K562 (cell line): Measurements from ENCODE around the gene TMEM107. TPM values are rescaled to one million over a fixed set of nuclear protein-coding genes. Genes with fewer than 3 reads are reported as not detected.
A peak's percentile ranks its signal among the peaks of the same experiment; 100 is the strongest.

Experiments used
- BCOR ChIP-seq: fragments of 450-650 bp; IDR thresholded peaks from 2 replicates; pipeline ENCODE4 v1.6.1; 2016
- BRD9 ChIP-seq: fragments of 450-650 bp; IDR thresholded peaks from 2 replicates; pipeline ENCODE4 v1.6.1; 2018; ENCODE audit warnings: low read depth; ENCODE audit not compliant: partially characterized antibody
- E2F5 ChIP-seq: sonication (generic); formaldehyde crosslinking; IDR thresholded peaks from 2 replicates; pipeline ENCODE4 v1.8.0; 2022; ENCODE audit warnings: mild to moderate bottlenecking, missing genetic modification reagents
- EGR1 ChIP-seq: fragments of 450-650 bp; conservative IDR thresholded peaks from 2 replicates; pipeline ENCODE4 v1.6.1; 2017; ENCODE audit warnings: mild to moderate bottlenecking
- ESRRB ChIP-seq: fragments of 250-450 bp; sonication (Bioruptor Pico); IDR thresholded peaks from 2 replicates; pipeline ENCODE4 v1.5.0; 2020; ENCODE audit warnings: mild to moderate bottlenecking, moderate library complexity, borderline replicate concordance
- HES1 ChIP-seq: fragments of 450-650 bp; IDR thresholded peaks from 2 replicates; pipeline ENCODE4 v1.6.1; 2016; ENCODE audit warnings: low read depth, mild to moderate bottlenecking, moderate library complexity
- JUND ChIP-seq, 2 experiments: IDR thresholded peaks; 2 replicates in 1 of 2; 3 replicates in 1 of 2; pipeline ENCODE4 v1.6.1; 2011; ENCODE audit warnings: borderline replicate concordance in 2 of 2, low read depth in 2 of 2, low read length in 2 of 2, improper control_type of control experiment in 1 of 2, missing biosample characterization in 1 of 2, missing genetic modification characterization in 1 of 2, missing genetic modification reagents in 1 of 2
- MCM5 ChIP-seq: fragments of 450-650 bp; IDR thresholded peaks from 2 replicates; pipeline ENCODE4 v1.6.1; 2016; ENCODE audit warnings: low read depth
- PHTF2 ChIP-seq: fragments of 250-450 bp; sonication (Bioruptor Pico); IDR thresholded peaks from 2 replicates; pipeline ENCODE4 v1.5.0; 2021; ENCODE audit warnings: mild to moderate bottlenecking
- PRPF4 ChIP-seq: fragments of 200-400 bp; formaldehyde crosslinking; IDR thresholded peaks from one replicate; pipeline ENCODE4 v1.6.1; 2017; ENCODE audit warnings: low read length, low read depth, mild to moderate bottlenecking; ENCODE audit not compliant: insufficient read depth, poor library complexity, severe bottlenecking
- SIRT6 ChIP-seq: IDR thresholded peaks from one replicate; pipeline ENCODE4 v1.6.1; 2012; ENCODE audit warnings: low read depth, mild to moderate bottlenecking, control low read depth, inconsistent platforms, low read length, moderate library complexity
- SMARCA4 ChIP-seq: fragments of 450-650 bp; IDR thresholded peaks from 2 replicates; pipeline ENCODE4 v1.6.1; 2016
- SMC3 ChIP-seq: conservative IDR thresholded peaks from 2 replicates; pipeline ENCODE4 v1.6.1; 2011; ENCODE audit warnings: low read depth, low read length, improper control_type of control experiment; ENCODE audit not compliant: insufficient read depth
- THAP12 ChIP-seq: fragments of 250-450 bp; sonication (Bioruptor Pico); IDR thresholded peaks from 2 replicates; pipeline ENCODE4 v1.9.0; 2021; ENCODE audit warnings: mild to moderate bottlenecking, inconsistent platforms
- ZKSCAN3 ChIP-seq: fragments of 250-450 bp; sonication (Bioruptor Pico); IDR thresholded peaks from 2 replicates; pipeline ENCODE4 v1.4.0; 2020
- ZNF347 ChIP-seq: fragments of 450-650 bp; formaldehyde crosslinking; IDR thresholded peaks from 2 replicates; pipeline ENCODE4 v1.4.0; 2020; ENCODE audit warnings: low read depth, mild to moderate bottlenecking, moderate library complexity
- ZNF717 ChIP-seq: fragments of 250-450 bp; sonication (Bioruptor Pico); IDR thresholded peaks from 2 replicates; pipeline ENCODE4 v1.5.0; 2021
- polyA plus RNA-seq, 8 experiments: library from polyadenylated mRNA; depleted of rRNA in 4 of 8; stranded (reverse) in 5 of 8; unstranded in 3 of 8; fragments of >200 nt; fragmentation: Nextera tagmentation in 2 of 8; fragmentation: Illumina TruSeq in 1 of 8; extraction: Ambion mirVana in 2 of 8; extraction: Trizol in 1 of 8; gene quantifications; 2 replicates each; pipeline versions ENCODE4 v1.2.1 to v1.2.3, GENCODE V29; 2011 to 2014; ENCODE audit warnings: inconsistent platforms in 1 of 8, missing spikeins in 1 of 8
- total RNA-seq, 7 experiments: library from RNA; depleted of rRNA in 6 of 7; stranded (reverse); fragments of >200 nt in 6 of 7; fragmentation: Illumina TruSeq in 2 of 7; extraction: Trizol in 2 of 7; gene quantifications; 2 replicates each; pipeline versions ENCODE4 v1.2.1 to v1.2.3, GENCODE V29; 2011 to 2021; ENCODE audit warnings: low replicate concordance in 1 of 7
- TF ChIP-seq, protein P1 (sequence below): fragments of 450-650 bp; formaldehyde crosslinking; IDR thresholded peaks from 2 replicates; pipeline ENCODE4 v1.4.0; 2022; ENCODE audit warnings: missing genetic modification characterization
- TF ChIP-seq, protein P2 (sequence below), 3 experiments: fragments of 200-800 bp in 1 of 3; fragments of 250-450 bp in 1 of 3; fragments of 450-650 bp in 1 of 3; sonication (Bioruptor Pico) in 1 of 3; sonication (Bioruptor generic) in 1 of 3; formaldehyde crosslinking in 1 of 3; IDR thresholded peaks; 2 replicates each; pipeline versions ENCODE4 v1.6.1 to v1.8.0; 2016 to 2022; ENCODE audit warnings: mild to moderate bottlenecking in 2 of 3, missing genetic modification characterization in 2 of 3, missing compliant biosample characterization in 1 of 3, moderate library complexity in 1 of 3

The TMEM107 gene
- total and polyA plus RNA-seq, 9 of the 15 experiments (the other 6 are each of a cell fraction or from before 2014, with no cell fraction given), result 7.1 to 26.2 (median 16.9) TPM

DNA sequence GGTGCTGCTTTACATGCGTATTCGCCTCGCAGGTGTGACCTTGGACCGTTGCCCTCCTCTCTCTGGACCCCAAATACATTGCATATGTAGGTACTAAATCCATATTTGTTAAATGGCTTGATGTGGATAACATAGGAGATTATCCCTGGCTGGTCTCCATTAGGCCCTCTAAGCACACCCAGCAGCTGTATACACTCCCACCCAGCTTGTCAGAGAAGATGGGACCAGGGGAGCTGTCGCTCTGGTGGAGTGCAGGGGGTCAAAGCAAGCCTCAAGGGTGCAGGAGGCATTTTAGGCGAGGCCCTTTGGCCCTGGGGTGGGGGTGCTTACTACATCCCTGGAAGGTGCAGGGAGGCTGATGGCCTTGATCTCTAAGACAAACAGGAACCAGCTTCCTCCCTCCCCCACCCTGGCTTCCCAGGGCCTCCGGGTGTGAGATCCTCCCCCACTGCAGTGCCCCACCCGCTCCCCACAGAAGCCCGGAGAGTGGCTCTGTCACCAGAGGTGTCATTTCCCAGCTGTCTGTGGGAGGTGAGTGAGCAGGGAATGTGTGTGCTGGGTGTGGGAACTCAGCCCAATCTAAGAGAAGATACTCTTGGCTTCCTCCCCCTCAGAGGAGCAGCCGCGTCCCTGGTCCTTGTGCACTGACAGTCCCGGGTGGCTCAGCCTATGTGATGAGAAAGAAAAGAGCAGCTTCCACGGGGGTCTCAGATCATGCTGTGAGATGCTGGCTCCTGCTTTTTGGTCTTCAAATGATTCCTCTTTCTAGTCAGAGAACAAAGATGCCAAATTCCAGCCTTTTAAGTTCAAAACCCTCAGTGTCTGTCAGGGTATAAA is 12.0 kb downstream of the TMEM107 start (continued):
- TF ChIP-seq EGR1 (peak; percentile 55), MCM5 (no peak), BRD9 (no peak), ZNF717 (CRISPR knock-in tag) (no peak), PHTF2 (CRISPR knock-in tag) (no peak), THAP12 (CRISPR knock-in tag) (no peak), SMARCA4 (peak; percentile 60), SIRT6 (no peak), PRPF4 (no peak), SMC3 (no peak), E2F5 (no peak), HES1 (no peak), ZNF347 (CRISPR knock-in tag) (no peak), ESRRB (no peak), ZKSCAN3 (CRISPR knock-in tag) (no peak), BCOR (no peak), JUND (IDR thresholded peaks at IDR 0.05; ENCODE audit: borderline replicate concordance, low read depth, low read length) (peak; percentile 63), JUND (tag; IDR thresholded peaks at IDR 0.05; ENCODE audit: borderline replicate concordance, low read depth, low read length) (no peak; the same call in 2 of the 3 replicates)
- TF ChIP-seq, protein P1, sequence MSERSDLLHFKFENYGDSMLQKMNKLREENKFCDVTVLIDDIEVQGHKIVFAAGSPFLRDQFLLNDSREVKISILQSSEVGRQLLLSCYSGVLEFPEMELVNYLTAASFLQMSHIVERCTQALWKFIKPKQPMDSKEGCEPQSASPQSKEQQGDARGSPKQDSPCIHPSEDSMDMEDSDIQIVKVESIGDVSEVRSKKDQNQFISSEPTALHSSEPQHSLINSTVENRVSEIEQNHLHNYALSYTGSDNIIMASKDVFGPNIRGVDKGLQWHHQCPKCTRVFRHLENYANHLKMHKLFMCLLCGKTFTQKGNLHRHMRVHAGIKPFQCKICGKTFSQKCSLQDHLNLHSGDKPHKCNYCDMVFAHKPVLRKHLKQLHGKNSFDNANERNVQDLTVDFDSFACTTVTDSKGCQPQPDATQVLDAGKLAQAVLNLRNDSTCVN (CRISPR knock-in tag), result no peak
- TF ChIP-seq, protein P2, sequence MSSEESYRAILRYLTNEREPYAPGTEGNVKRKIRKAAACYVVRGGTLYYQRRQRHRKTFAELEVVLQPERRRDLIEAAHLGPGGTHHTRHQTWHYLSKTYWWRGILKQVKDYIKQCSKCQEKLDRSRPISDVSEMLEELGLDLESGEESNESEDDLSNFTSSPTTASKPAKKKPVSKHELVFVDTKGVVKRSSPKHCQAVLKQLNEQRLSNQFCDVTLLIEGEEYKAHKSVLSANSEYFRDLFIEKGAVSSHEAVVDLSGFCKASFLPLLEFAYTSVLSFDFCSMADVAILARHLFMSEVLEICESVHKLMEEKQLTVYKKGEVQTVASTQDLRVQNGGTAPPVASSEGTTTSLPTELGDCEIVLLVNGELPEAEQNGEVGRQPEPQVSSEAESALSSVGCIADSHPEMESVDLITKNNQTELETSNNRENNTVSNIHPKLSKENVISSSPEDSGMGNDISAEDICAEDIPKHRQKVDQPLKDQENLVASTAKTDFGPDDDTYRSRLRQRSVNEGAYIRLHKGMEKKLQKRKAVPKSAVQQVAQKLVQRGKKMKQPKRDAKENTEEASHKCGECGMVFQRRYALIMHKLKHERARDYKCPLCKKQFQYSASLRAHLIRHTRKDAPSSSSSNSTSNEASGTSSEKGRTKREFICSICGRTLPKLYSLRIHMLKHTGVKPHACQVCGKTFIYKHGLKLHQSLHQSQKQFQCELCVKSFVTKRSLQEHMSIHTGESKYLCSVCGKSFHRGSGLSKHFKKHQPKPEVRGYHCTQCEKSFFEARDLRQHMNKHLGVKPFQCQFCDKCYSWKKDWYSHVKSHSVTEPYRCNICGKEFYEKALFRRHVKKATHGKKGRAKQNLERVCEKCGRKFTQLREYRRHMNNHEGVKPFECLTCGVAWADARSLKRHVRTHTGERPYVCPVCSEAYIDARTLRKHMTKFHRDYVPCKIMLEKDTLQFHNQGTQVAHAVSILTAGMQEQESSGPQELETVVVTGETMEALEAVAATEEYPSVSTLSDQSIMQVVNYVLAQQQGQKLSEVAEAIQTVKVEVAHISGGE (CRISPR knock-in tag; IDR thresholded peaks at IDR 0.05), result peak in 1 of 3 experiments; percentile 47; a peak in 1 of 6 replicates
